Activated CD4-positive, alpha-beta T cell treated with anti-CD3 and anti-CD28 coated beads, Interleukin-2, amount 10 ng/mL, durations not matched to agents 7 days and 5 days (primary cell): ENCODE results near the gene LMAN2. TPM values are rescaled to one million over a fixed set of nuclear protein-coding genes. Genes with fewer than 3 reads are reported as not detected.

Source experiments
- CTCF ChIA-PET: fragments of 350-600 bp; sonication (Branson Sonifier 250); formaldehyde crosslinking; loops from one replicate; lab custom pipeline; 2021; ENCODE audit warnings: antibody characterized with exemption; lab: Charles Lee
- POLR2A ChIA-PET: fragments of 350-600 bp; sonication (Branson Sonifier 250); formaldehyde crosslinking; loops from one replicate; lab custom pipeline; 2021; ENCODE audit warnings: antibody characterized with exemption; lab: Charles Lee
- DNase-seq: peaks from one replicate; pipeline ENCODE4 v3.0.0-alpha.2; 2020
- H3K27ac Mint-ChIP-seq: one replicate; pipeline ENCODE4 v1.8.0; 2021; ENCODE audit warnings: mild to moderate bottlenecking, moderate library complexity, mixed read lengths
- H3K27me3 Mint-ChIP-seq: one replicate; pipeline ENCODE4 v1.8.0; 2021; ENCODE audit warnings: mixed read lengths
- H3K36me3 Mint-ChIP-seq: one replicate; pipeline ENCODE4 v1.8.0; 2021; ENCODE audit warnings: low read depth, mixed read lengths
- H3K4me1 Mint-ChIP-seq: one replicate; pipeline ENCODE4 v1.8.0; 2021; ENCODE audit warnings: mixed read lengths
- H3K4me3 Mint-ChIP-seq: one replicate; pipeline ENCODE4 v1.8.0; 2021; ENCODE audit warnings: mild to moderate bottlenecking, moderate library complexity, mixed read lengths
- H3K9me3 Mint-ChIP-seq: one replicate; pipeline ENCODE4 v1.8.0; 2021; ENCODE audit warnings: mixed read lengths
- total RNA-seq, 2 experiments: library from RNA; stranded (reverse); gene quantifications; one replicate each; pipeline ENCODE4 v1.2.3, GENCODE V29; 2021

The LMAN2 gene
- total RNA-seq, 2 experiments from 2014 or later, result 123 to 132 TPM

GRCh38 chr5:177335701-177336065 lies 15.8 kb downstream of the LMAN2 start:
- H3K36me3 Mint-ChIP-seq, result peaks cover 58% of the 10 kb centered on the region
- POLR2A ChIA-PET, result no interaction called here
- no peak for DNase-seq

GRCh38 chr5:177334781-177335700 lies 16.4 kb downstream of the LMAN2 start:
- POLR2A ChIA-PET, result no interaction called here
- peaks cover 6% of the 10 kb centered on the region for H3K9me3 Mint-ChIP-seq
- CTCF ChIA-PET, result interaction anchor here (1.0 to 1.6 kb wide), 4 partner anchors 9 to 17 kb away, joined by 3 to 4 read pairs (median 4); no protein-coding TSS in a partner anchor
- H3K4me3 Mint-ChIP-seq, result no peak overlapping the region
- no peak overlapping the region for H3K27ac Mint-ChIP-seq
- no peak for DNase-seq
- H3K27me3 Mint-ChIP-seq, result no peaks in the 10 kb centered on the region
- H3K4me1 Mint-ChIP-seq, result peaks cover 18% of the 10 kb centered on the region
- peaks cover 57% of the 10 kb centered on the region for H3K36me3 Mint-ChIP-seq

More at GRCh38 chr5:177335701-177336065, 15.8 kb downstream of the LMAN2 start:
- Mint-ChIP-seq H3K9me3 (peaks cover 6% of the 10 kb centered on the region), H3K27me3 (no peaks in the 10 kb centered on the region), H3K4me1 (peaks cover 21% of the 10 kb centered on the region), H3K4me3 (no peak overlapping the region), H3K27ac (no peak overlapping the region)
- CTCF ChIA-PET, result interaction anchor here (1.0 to 1.6 kb wide), 4 partner anchors 8 to 18 kb away, joined by 3 to 4 read pairs (median 4); no protein-coding TSS in a partner anchor

- H3K27ac Mint-ChIP-seq, result no peak overlapping the region
- ChIA-PET POLR2A (no interaction called here), CTCF (interaction anchor here (0.6 to 1.3 kb wide), 3 partner anchors 44 to 69 kb away, joined by 3 to 4 read pairs (median 3); no protein-coding TSS in a partner anchor)
- H3K4me3 Mint-ChIP-seq, result no peak overlapping the region
- H3K9me3 Mint-ChIP-seq, result no peaks in the 10 kb centered on the region
- no peaks in the 10 kb centered on the region for H3K27me3 Mint-ChIP-seq
- peaks cover 9% of the 10 kb centered on the region for H3K4me1 Mint-ChIP-seq
- DNase-seq, result no peak
- peaks cover 53% of the 10 kb centered on the region for H3K36me3 Mint-ChIP-seq
These were observed 17.3 kb downstream of the LMAN2 start for GRCh38 chr5:177334155-177334551.

- POLR2A ChIA-PET, result no interaction called here
- peaks cover 47% of the 10 kb centered on the region for H3K36me3 Mint-ChIP-seq
- DNase-seq, result no peak
- no peak overlapping the region for H3K4me3 Mint-ChIP-seq
- peaks cover 9% of the 10 kb centered on the region for H3K4me1 Mint-ChIP-seq
- H3K9me3 Mint-ChIP-seq, result no peaks in the 10 kb centered on the region
- H3K27ac Mint-ChIP-seq, result no peak overlapping the region
- no peaks in the 10 kb centered on the region for H3K27me3 Mint-ChIP-seq
- CTCF ChIA-PET, result interaction anchor here (0.6 to 1.5 kb wide), 5 partner anchors 13 to 70 kb away, joined by 3 to 4 read pairs (median 3); no protein-coding TSS in a partner anchor
These were observed 17.9 kb downstream of the LMAN2 start for GRCh38 chr5:177333420-177334154.

- Mint-ChIP-seq H3K27ac (no peak overlapping the region), H3K4me1 (peaks cover 10% of the 10 kb centered on the region), H3K9me3 (no peaks in the 10 kb centered on the region), H3K27me3 (no peaks in the 10 kb centered on the region), H3K4me3 (no peak overlapping the region), H3K36me3 (peaks cover 44% of the 10 kb centered on the region)
- ChIA-PET POLR2A (no interaction called here), CTCF (interaction anchor here (0.7 to 1.5 kb wide), 5 partner anchors 12 to 57 kb away, joined by 3 read pairs; partner anchors contain the start of gene LMAN2)
- no peak for DNase-seq
These were observed 18.6 kb downstream of the LMAN2 start for GRCh38 chr5:177332896-177333260.

GRCh38 chr5:177332031-177332895 lies 19.2 kb downstream of the LMAN2 start:
- Mint-ChIP-seq H3K27me3 (no peaks in the 10 kb centered on the region), H3K9me3 (no peaks in the 10 kb centered on the region), H3K4me1 (peaks cover 15% of the 10 kb centered on the region), H3K36me3 (peaks cover 40% of the 10 kb centered on the region), H3K4me3 (no peak overlapping the region), H3K27ac (no peak overlapping the region)
- POLR2A ChIA-PET, result no interaction called here
- no peak for DNase-seq
- CTCF ChIA-PET, result interaction anchor here (0.7 to 1.5 kb wide), 7 partner anchors 12 to 123 kb away, joined by 3 to 4 read pairs (median 3); partner anchors contain the start of gene LMAN2

- Mint-ChIP-seq H3K9me3 (no peaks in the 10 kb centered on the region), H3K36me3 (peaks cover 37% of the 10 kb centered on the region), H3K4me1 (peaks cover 13% of the 10 kb centered on the region), H3K27me3 (no peaks in the 10 kb centered on the region), H3K27ac (peak overlapping the region; percentile 31), H3K4me3 (no peak overlapping the region)
- no peak for DNase-seq
- ChIA-PET CTCF (interaction anchor here (0.9 to 1.3 kb wide), 4 partner anchors 13 to 124 kb away, joined by 3 to 4 read pairs (median 4); no protein-coding TSS in a partner anchor), POLR2A (no interaction called here)
These were observed 20.3 kb downstream of the LMAN2 start for GRCh38 chr5:177330991-177331842.

- ChIA-PET CTCF (interaction anchor here (0.8 to 1.3 kb wide), 4 partner anchors 12 to 47 kb away, joined by 3 to 4 read pairs (median 3); no protein-coding TSS in a partner anchor), POLR2A (no interaction called here)
- no peaks in the 10 kb centered on the region for H3K27me3 Mint-ChIP-seq
These were observed 21.6 kb downstream of the LMAN2 start for GRCh38 chr5:177329883-177330282.

GRCh38 chr5:177328545-177329231 lies 22.8 kb downstream of the LMAN2 start:
- Mint-ChIP-seq H3K9me3 (no peaks in the 10 kb centered on the region), H3K36me3 (peaks cover 23% of the 10 kb centered on the region), H3K27ac (no peak overlapping the region), H3K4me3 (no peak overlapping the region), H3K27me3 (no peaks in the 10 kb centered on the region), H3K4me1 (peaks cover 16% of the 10 kb centered on the region)
- CTCF ChIA-PET, result interaction anchor here (1.2 to 2.0 kb wide), 3 partner anchors 11 to 62 kb away, joined by 4 to 8 read pairs (median 6); no protein-coding TSS in a partner anchor
- POLR2A ChIA-PET, result no interaction called here
- DNase-seq, result no peak

More at GRCh38 chr5:177329883-177330282, 21.6 kb downstream of the LMAN2 start:
- Mint-ChIP-seq H3K36me3 (peaks cover 27% of the 10 kb centered on the region), H3K27ac (no peak overlapping the region), H3K4me1 (peaks cover 12% of the 10 kb centered on the region), H3K9me3 (no peaks in the 10 kb centered on the region), H3K4me3 (no peak overlapping the region)
- DNase-seq, result no peak

GRCh38 chr5:177327539-177328522 lies 23.6 kb downstream of the LMAN2 start:
- H3K4me1 Mint-ChIP-seq, result peaks cover 20% of the 10 kb centered on the region
- DNase-seq, result no peak
- ChIA-PET POLR2A (no interaction called here), CTCF (interaction anchor here (0.6 to 2.0 kb wide), 10 partner anchors 10 to 365 kb away, joined by 3 to 8 read pairs (median 4); no protein-coding TSS in a partner anchor)
- no peaks in the 10 kb centered on the region for H3K9me3 Mint-ChIP-seq
- no peak overlapping the region for H3K4me3 Mint-ChIP-seq
- no peaks in the 10 kb centered on the region for H3K27me3 Mint-ChIP-seq
- peak overlapping the region; percentile 64 for H3K27ac Mint-ChIP-seq
- H3K36me3 Mint-ChIP-seq, result peaks cover 17% of the 10 kb centered on the region
